H9 (cell line): ENCODE data around the gene TNP2. TPM values are rescaled to one million over a fixed set of nuclear protein-coding genes. Genes with fewer than 3 reads are reported as not detected.

ENCODE experiments used
- DNase-seq: peaks from one replicate; pipeline ENCODE4 v3.0.0-alpha.2; 2017
- H2AFZ ChIP-seq: one replicate; pipeline ENCODE4 v1.6.1; 2013; ENCODE audit warnings: mild to moderate bottlenecking, low read length, control low read depth, moderate library complexity
- H2AK5ac ChIP-seq: 2 replicates; pipeline ENCODE4 v1.6.1; 2013; ENCODE audit warnings: low read length, control low read depth, mixed read lengths; ENCODE audit not compliant: insufficient read length
- H2BK120ac ChIP-seq: one replicate; pipeline ENCODE4 v1.6.1; 2013; ENCODE audit warnings: low read depth, mild to moderate bottlenecking, low read length, control low read depth, inconsistent platforms; ENCODE audit not compliant: poor library complexity, severe bottlenecking
- H2BK12ac ChIP-seq: 2 replicates; pipeline ENCODE4 v1.6.1; 2013; ENCODE audit warnings: low read length, control low read depth, mixed read lengths, low read depth; ENCODE audit not compliant: insufficient read length
- H2BK15ac ChIP-seq: 2 replicates; pipeline ENCODE4 v1.6.1; 2013; ENCODE audit warnings: low read depth, low read length, control low read depth
- H2BK20ac ChIP-seq: one replicate; pipeline ENCODE4 v1.6.1; 2013; ENCODE audit warnings: low read depth, mild to moderate bottlenecking, low read length, control low read depth, inconsistent platforms; ENCODE audit not compliant: poor library complexity, severe bottlenecking
- H2BK5ac ChIP-seq: 2 replicates; pipeline ENCODE4 v1.6.1; 2013; ENCODE audit warnings: low read length, control low read depth, mixed read lengths; ENCODE audit not compliant: insufficient read length
- H3K14ac ChIP-seq: 2 replicates; pipeline ENCODE4 v1.6.1; 2013; ENCODE audit warnings: low read length, control low read depth; ENCODE audit not compliant: insufficient read depth
- H3K18ac ChIP-seq: 2 replicates; pipeline ENCODE4 v1.6.1; 2013; ENCODE audit warnings: low read depth, mild to moderate bottlenecking, mixed read lengths, low read length, control low read depth; ENCODE audit not compliant: insufficient read length
- H3K23ac ChIP-seq: 2 replicates; pipeline ENCODE4 v1.6.1; 2013; ENCODE audit warnings: low read length, control low read depth, mixed read lengths, low read depth; ENCODE audit not compliant: insufficient read length
- H3K23me2 ChIP-seq: 2 replicates; pipeline ENCODE4 v1.6.1; 2013; ENCODE audit warnings: low read depth, mild to moderate bottlenecking, mixed read lengths, low read length, control low read depth; ENCODE audit not compliant: insufficient read length, poor library complexity, severe bottlenecking
- H3K27ac ChIP-seq: 2 replicates; pipeline ENCODE4 v1.5.1; 2013; ENCODE audit warnings: low read length, control low read depth, mixed read lengths, low read depth; ENCODE audit not compliant: insufficient read length
- H3K27me3 ChIP-seq: 2 replicates; pipeline ENCODE4 v1.6.1; 2013; ENCODE audit warnings: low read length, control low read depth, inconsistent platforms; ENCODE audit not compliant: insufficient read depth
- H3K4ac ChIP-seq: 2 replicates; pipeline ENCODE4 v1.6.1; 2013; ENCODE audit warnings: low read depth, mild to moderate bottlenecking, control low read depth, inconsistent platforms, low read length, moderate library complexity
- H3K4me1 ChIP-seq: 2 replicates; pipeline ENCODE4 v1.6.1; 2013; ENCODE audit warnings: low read length, control low read depth, inconsistent platforms; ENCODE audit not compliant: insufficient read depth
- H3K4me2 ChIP-seq: 2 replicates; pipeline ENCODE4 v1.6.1; 2013; ENCODE audit warnings: low read length, control low read depth, mixed read lengths; ENCODE audit not compliant: insufficient read length, insufficient read depth
- H3K56ac ChIP-seq: 2 replicates; pipeline ENCODE4 v1.6.1; 2013; ENCODE audit warnings: low read depth, mild to moderate bottlenecking, mixed read lengths, low read length, control low read depth; ENCODE audit not compliant: insufficient read length
- H3K79me1 ChIP-seq: 2 replicates; pipeline ENCODE4 v1.6.1; 2013; ENCODE audit warnings: low read depth, mild to moderate bottlenecking, moderate library complexity, low read length, control low read depth, inconsistent platforms; ENCODE audit not compliant: insufficient read depth, poor library complexity, severe bottlenecking
- H3K79me2 ChIP-seq: 2 replicates; pipeline ENCODE4 v1.6.1; 2013; ENCODE audit warnings: low read length, control low read depth, inconsistent platforms; ENCODE audit not compliant: insufficient read depth
- H3K9ac ChIP-seq: 2 replicates; pipeline ENCODE4 v1.6.1; 2013; ENCODE audit warnings: low read length, control low read depth, mixed read lengths; ENCODE audit not compliant: insufficient read length; ENCODE audit errors: extremely low read depth
- H3K9me3 ChIP-seq: one replicate; pipeline ENCODE4 v1.6.1; 2013; ENCODE audit warnings: low read depth, low read length, inconsistent platforms; ENCODE audit not compliant: control insufficient read depth
- H3T11ph ChIP-seq: one replicate; pipeline ENCODE4 v1.6.1; 2013; ENCODE audit warnings: mild to moderate bottlenecking, low read length, control low read depth, inconsistent platforms
- H4K20me1 ChIP-seq: one replicate; pipeline ENCODE4 v1.6.1; 2013; ENCODE audit not compliant: control insufficient read depth, insufficient read length, insufficient read depth
- H4K5ac ChIP-seq: 2 replicates; pipeline ENCODE4 v1.6.1; 2013; ENCODE audit warnings: low read depth, mild to moderate bottlenecking, mixed read lengths, low read length, control low read depth; ENCODE audit not compliant: insufficient read length
- H4K8ac ChIP-seq: replicated peaks from 2 replicates; pipeline ENCODE4 v1.6.1; 2013; ENCODE audit warnings: low read length, control low read depth, mixed read lengths, low read depth; ENCODE audit not compliant: insufficient read length
- H4K91ac ChIP-seq: 2 replicates; pipeline ENCODE4 v1.6.1; 2013; ENCODE audit warnings: low read depth, mild to moderate bottlenecking, moderate library complexity, mixed read lengths, low read length, control low read depth; ENCODE audit not compliant: insufficient read length
- H3K27ac Mint-ChIP-seq, 3 experiments: 2 replicates in 2 of 3; 3 replicates in 1 of 3; pipeline ENCODE4 v1.8.0; 2020 to 2021; ENCODE audit warnings: mixed read lengths in 3 of 3, mild to moderate bottlenecking in 1 of 3, moderate library complexity in 1 of 3
- H3K27me3 Mint-ChIP-seq: 2 replicates; pipeline ENCODE4 v1.8.0; 2021; ENCODE audit warnings: low read depth, mild to moderate bottlenecking, moderate library complexity, mixed read lengths
- H3K36me3 Mint-ChIP-seq, 3 experiments: 2 replicates in 2 of 3; 3 replicates in 1 of 3; pipeline ENCODE4 v1.8.0; 2020 to 2021; ENCODE audit warnings: low read depth in 3 of 3, mixed read lengths in 3 of 3; ENCODE audit not compliant: insufficient read depth in 1 of 3
- H3K4me1 Mint-ChIP-seq, 2 experiments: 2 replicates each; pipeline ENCODE4 v1.8.0; 2020; ENCODE audit warnings: mixed read lengths in 2 of 2
- H3K4me3 Mint-ChIP-seq, 2 experiments: 2 replicates in 1 of 2; 3 replicates in 1 of 2; pipeline ENCODE4 v1.8.0; 2020 to 2021; ENCODE audit warnings: mild to moderate bottlenecking in 2 of 2, mixed read lengths in 2 of 2, moderate library complexity in 1 of 2
- H3K9me3 Mint-ChIP-seq, 2 experiments: 2 replicates in 1 of 2; 3 replicates in 1 of 2; pipeline ENCODE4 v1.8.0; 2020; ENCODE audit warnings: mild to moderate bottlenecking in 2 of 2, mixed read lengths in 2 of 2, moderate library complexity in 1 of 2
- CTCF ChIP-seq: fragments of 200-600 bp; sonication (generic); conservative IDR thresholded peaks from 3 replicates; pipeline ENCODE4 v1.8.0; 2021; ENCODE audit warnings: antibody characterized with exemption, mild to moderate bottlenecking
- WGBS: extraction: QIAGEN DNeasy Blood & Tissue Kit; methylation state at CpG from one replicate; pipeline ENCODE4 v1.1.7; 2013; ENCODE audit warnings: missing lambda C conversion rate, low lambda C conversion rate, mixed read lengths; ENCODE audit not compliant: insufficient read length; ENCODE audit errors: extremely low coverage; 5-methylcytosine and 5-hydroxymethylcytosine counted together
- total RNA-seq: library from RNA; stranded (reverse); gene quantifications from 2 replicates; pipeline ENCODE4 v1.2.1, GENCODE V29; 2021

TNP2 gene
- total RNA-seq, 1 experiment from 2014 or later, result not detected

DNA sequence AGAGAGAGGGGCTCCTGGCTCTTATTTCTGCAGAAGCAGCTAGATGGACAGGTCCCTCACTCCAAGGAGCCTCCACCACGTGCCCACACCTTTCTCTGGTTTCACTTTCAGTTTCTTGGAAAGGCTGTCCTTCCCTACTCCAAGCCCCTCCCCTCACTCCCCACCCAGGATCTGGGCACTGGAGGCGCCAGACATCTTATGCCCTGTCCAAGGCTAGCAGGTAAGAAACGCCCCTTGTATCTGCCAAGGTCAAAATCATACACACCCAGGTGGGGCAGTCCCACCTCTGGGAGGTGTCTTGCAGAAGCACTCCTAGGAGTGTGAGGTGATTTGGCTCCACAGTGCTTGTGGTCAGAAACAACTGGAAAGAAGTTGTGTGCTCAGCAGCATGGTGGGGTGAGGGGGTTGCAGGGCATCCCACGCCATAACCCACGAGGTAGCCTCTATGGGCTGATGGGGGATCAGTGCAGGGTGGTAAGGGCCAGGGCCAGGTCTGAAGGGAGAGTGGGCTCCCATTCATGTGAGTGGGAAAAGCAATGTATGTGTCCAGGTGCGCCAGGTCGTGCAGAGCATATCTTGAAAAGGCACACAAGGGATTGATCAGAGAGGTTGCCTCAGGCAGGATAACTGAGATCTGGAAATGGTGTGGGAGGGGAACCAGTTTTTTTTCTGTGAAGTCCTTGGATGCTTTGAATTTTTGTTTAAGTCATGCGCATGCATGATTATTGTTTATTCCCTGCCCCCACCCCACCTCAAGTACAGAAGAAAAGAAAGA, 43.8 kb upstream of the TNP2 start:
- H4K5ac ChIP-seq, result peak overlapping the region; percentile 91
- no peaks in the 10 kb centered on the region for H3K27me3 ChIP-seq
- H2BK12ac ChIP-seq, result peak overlapping the region; percentile 47
- no peaks in the 10 kb centered on the region for H4K20me1 ChIP-seq
- no peak overlapping the region for H3K23ac ChIP-seq
- Mint-ChIP-seq H3K36me3 (peaks cover 0 to 2% (median 0%) of the 10 kb centered on the region in 3 experiments; a peak in 1 of 7 replicates), H3K9me3 (no peaks in the 10 kb centered on the region), H3K4me1 (peaks cover 50 to 55% of the 10 kb centered on the region in 2 experiments), H3K27me3 (no peaks in the 10 kb centered on the region), H3K4me3 (peak overlapping the region; percentile 7 to 41; a peak in 2 of 5 replicates), H3K27ac (peak overlapping the region; percentile 88 to 98 (median 90))
- peak overlapping the region; percentile 90 for H3K18ac ChIP-seq
- H3K14ac ChIP-seq, result peak overlapping the region; percentile 78
- H3T11ph ChIP-seq, result no peak overlapping the region
- peak overlapping the region; percentile 34 for H3K9ac ChIP-seq
- H2BK20ac ChIP-seq, result no peak overlapping the region
- peak overlapping the region; percentile 63 for H4K91ac ChIP-seq
- no peak overlapping the region for H3K56ac ChIP-seq
- no peak overlapping the region for H2AFZ ChIP-seq
- H3K23me2 ChIP-seq, result no peaks in the 10 kb centered on the region
- H3K4ac ChIP-seq, result no peak overlapping the region
- peak overlapping the region; percentile 57 for H2AK5ac ChIP-seq
- peak overlapping the region; percentile 96 for H3K27ac ChIP-seq
- H2BK120ac ChIP-seq, result no peak overlapping the region
- no peak overlapping the region for H2BK15ac ChIP-seq
- H2BK5ac ChIP-seq, result peak overlapping the region; percentile 93
- H3K9me3 ChIP-seq, result no peaks in the 10 kb centered on the region
- H3K79me1 ChIP-seq, result no peaks in the 10 kb centered on the region
- no peaks in the 10 kb centered on the region for H3K79me2 ChIP-seq
- TF ChIP-seq CTCF, result no peak
- peak overlapping the region; percentile 40 for H4K8ac ChIP-seq
- DNase-seq, result peak; percentile 74
- no CpG with 5 or more reads among the region's 8 CpGs for WGBS
- peaks cover 6% of the 10 kb centered on the region; the same call in 1 of the 2 replicates for H3K4me1 ChIP-seq
- H3K4me2 ChIP-seq, result peak overlapping the region; percentile 63
